GM19238 (cell line): ENCODE measurements around the gene CCDC13.

Experiments used
- DNase-seq: peaks from one replicate; pipeline ENCODE4 v3.0.0; 2011; ENCODE audit warnings: low spot score; ENCODE audit not compliant: insufficient read length

CCDC13 gene

GRCh38 chr3:42734263-42734860 lies 38.7 kb downstream of the CCDC13 start:
- DNase-seq = no peak

- DNase-seq = no peak
Measured at GRCh38 chr3:42733501-42734262, 39.4 kb downstream of the CCDC13 start.

- DNase-seq = no peak
Measured at GRCh38 chr3:42732829-42733459, 40.1 kb downstream of the CCDC13 start.

GRCh38 chr3:42732196-42732828 lies 40.7 kb downstream of the CCDC13 start:
- DNase-seq = no peak

GRCh38 chr3:42731476-42732195 lies 41.4 kb downstream of the CCDC13 start:
- no peak for DNase-seq

- no peak for DNase-seq
Measured at GRCh38 chr3:42730706-42731420, 42.2 kb downstream of the CCDC13 start.

- no peak for DNase-seq
Measured at GRCh38 chr3:42730294-42730693, 42.8 kb downstream of the CCDC13 start.

GRCh38 chr3:42729404-42730145 lies 43.5 kb downstream of the CCDC13 start:
- no peak for DNase-seq

GRCh38 chr3:42728668-42729364 lies 44.2 kb downstream of the CCDC13 start:
- no peak for DNase-seq

GRCh38 chr3:42728056-42728455 lies 45.0 kb downstream of the CCDC13 start:
- DNase-seq = no peak

- no peak for DNase-seq
Measured at GRCh38 chr3:42725454-42725853, 47.6 kb downstream of the CCDC13 start.

- DNase-seq = no peak
Measured at GRCh38 chr3:42723219-42723618, 49.8 kb downstream of the CCDC13 start.
